NB4 (cell line): Measurements from ENCODE around the gene TLX2.

Experiments used
- POLR2A ChIP-seq: IDR thresholded peaks from 2 replicates; pipeline ENCODE4 v1.6.1; 2011; ENCODE audit warnings: mild to moderate bottlenecking; ENCODE audit not compliant: insufficient read length; ENCODE audit errors: extremely low read depth
- TF ChIP-seq, protein P1 (sequence below): IDR thresholded peaks from one replicate; pipeline ENCODE4 v1.5.1; 2012; ENCODE audit warnings: low read depth, low read length

DNA sequence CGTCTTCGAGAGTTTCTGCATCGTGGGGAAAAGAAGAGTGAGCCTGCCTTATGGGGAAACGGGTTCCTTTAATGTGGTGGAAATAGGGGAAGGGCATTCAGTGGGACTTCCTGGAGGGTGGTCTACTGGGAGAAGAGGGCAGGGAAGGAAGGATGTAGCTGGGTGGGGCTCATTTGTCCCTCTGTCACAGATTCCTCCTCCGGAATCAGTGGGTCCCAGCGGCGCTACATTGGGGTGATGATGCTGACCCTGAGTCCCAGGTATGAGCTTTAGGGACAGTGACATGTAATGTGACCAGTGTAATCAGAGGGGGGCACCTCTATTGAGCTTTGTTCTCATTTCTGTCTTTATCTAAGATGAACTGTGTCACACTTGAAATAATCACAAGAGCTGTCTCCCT, 17.4 kb downstream of the TLX2 start:
- TF ChIP-seq POLR2A = no peak
- TF ChIP-seq, protein P1, sequence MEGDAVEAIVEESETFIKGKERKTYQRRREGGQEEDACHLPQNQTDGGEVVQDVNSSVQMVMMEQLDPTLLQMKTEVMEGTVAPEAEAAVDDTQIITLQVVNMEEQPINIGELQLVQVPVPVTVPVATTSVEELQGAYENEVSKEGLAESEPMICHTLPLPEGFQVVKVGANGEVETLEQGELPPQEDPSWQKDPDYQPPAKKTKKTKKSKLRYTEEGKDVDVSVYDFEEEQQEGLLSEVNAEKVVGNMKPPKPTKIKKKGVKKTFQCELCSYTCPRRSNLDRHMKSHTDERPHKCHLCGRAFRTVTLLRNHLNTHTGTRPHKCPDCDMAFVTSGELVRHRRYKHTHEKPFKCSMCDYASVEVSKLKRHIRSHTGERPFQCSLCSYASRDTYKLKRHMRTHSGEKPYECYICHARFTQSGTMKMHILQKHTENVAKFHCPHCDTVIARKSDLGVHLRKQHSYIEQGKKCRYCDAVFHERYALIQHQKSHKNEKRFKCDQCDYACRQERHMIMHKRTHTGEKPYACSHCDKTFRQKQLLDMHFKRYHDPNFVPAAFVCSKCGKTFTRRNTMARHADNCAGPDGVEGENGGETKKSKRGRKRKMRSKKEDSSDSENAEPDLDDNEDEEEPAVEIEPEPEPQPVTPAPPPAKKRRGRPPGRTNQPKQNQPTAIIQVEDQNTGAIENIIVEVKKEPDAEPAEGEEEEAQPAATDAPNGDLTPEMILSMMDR = no peak
